Anterior cingulate cortex (tissue), 58 donors: ENCODE data around the gene SYNJ1.
"Not testable (repeated sequence)": the region's sequence is repeated elsewhere in the genome, so short reads cannot be mapped to it uniquely, and the experiment has no call there.

Experiments used
- DNase-seq, 58 donors: peaks; one replicate each; lab custom pipeline; 2025; lab: John Stamatoyannopoulos, UW

Gene SYNJ1

GRCh38 chr21:32613436-32614043 is 114.3 kb downstream of the SYNJ1 start:
- no peak for DNase-seq

GRCh38 chr21:32612999-32613337 is 114.8 kb downstream of the SYNJ1 start:
- DNase-seq, result no peak

- DNase-seq, result peak; percentile 63 to 98 (median 91)
These were observed 115.5 kb downstream of the SYNJ1 start, which contains the start of gene CFAP298 for GRCh38 chr21:32612075-32612998. Gene CFAP298 (minus strand): TSS chr21:32612377. CDS start chr21:32612243, 134 bp downstream.

GRCh38 chr21:32611471-32611997 is 116.3 kb downstream of the SYNJ1 start:
- peak in 3 of 58 donors; percentile 32 to 45 (median 35) for DNase-seq

GRCh38 chr21:32610940-32611339 is 116.9 kb downstream of the SYNJ1 start:
- DNase-seq, result not testable (repeated sequence)

GRCh38 chr21:32608851-32609250 is 119.0 kb downstream of the SYNJ1 start:
- no peak for DNase-seq

GRCh38 chr21:32605469-32605868 is 122.3 kb downstream of the SYNJ1 start:
- no peak for DNase-seq

- DNase-seq, result peak in 1 of 58 donors; percentile 7
These were observed 123.3 kb downstream of the SYNJ1 start for GRCh38 chr21:32604464-32604863.

- DNase-seq, result no peak
These were observed 124.7 kb downstream of the SYNJ1 start for GRCh38 chr21:32603131-32603530.

- DNase-seq, result peak in 2 of 58 donors; percentile 8 to 25
These were observed 125.7 kb downstream of the SYNJ1 start for GRCh38 chr21:32602099-32602498.

- no peak for DNase-seq
These were observed 128.3 kb downstream of the SYNJ1 start for GRCh38 chr21:32599526-32599925.

- no peak for DNase-seq
These were observed 128.7 kb downstream of the SYNJ1 start for GRCh38 chr21:32599091-32599490.

GRCh38 chr21:32597205-32597604 is 130.6 kb downstream of the SYNJ1 start:
- DNase-seq, result peak in 2 of 58 donors; percentile 17 to 28

GRCh38 chr21:32595431-32595830 is 132.4 kb downstream of the SYNJ1 start:
- DNase-seq, result no peak

GRCh38 chr21:32593690-32594089 is 134.1 kb downstream of the SYNJ1 start:
- DNase-seq, result no peak

- no peak for DNase-seq
These were observed 134.8 kb downstream of the SYNJ1 start for GRCh38 chr21:32592929-32593502.

- DNase-seq, result no peak
These were observed 137.7 kb downstream of the SYNJ1 start for GRCh38 chr21:32590130-32590529.

- DNase-seq, result no peak
These were observed 140.2 kb downstream of the SYNJ1 start for GRCh38 chr21:32587651-32588050.

- no peak for DNase-seq
These were observed 140.7 kb downstream of the SYNJ1 start for GRCh38 chr21:32587120-32587519.

GRCh38 chr21:32585970-32586369 is 141.8 kb downstream of the SYNJ1 start:
- DNase-seq, result no peak
